ENCODE results near the gene DTNBP1.

The DTNBP1 gene

GRCh38 chr6:15491255-15491985 is 171.4 kb downstream of the DTNBP1 start:
- H3K9me3 ChIP-seq (ENCODE audit: control insufficient read depth in 2 of 2, low read length in 2 of 2), result no peaks in the 10 kb centered on the region
- H3K36me3 ChIP-seq (ENCODE audit: control insufficient read depth in 2 of 2, insufficient read depth in 2 of 2, low read length in 2 of 2), result peaks cover 21 to 28% of the 10 kb centered on the region in 2 donors
- no peak overlapping the region for H3K9ac ChIP-seq (ENCODE audit: low read depth in 1 of 2, low read length in 2 of 2)
- H3K27me3 ChIP-seq (ENCODE audit: control insufficient read depth in 2 of 2, insufficient read depth in 2 of 2, low read length in 2 of 2), result no peaks in the 10 kb centered on the region
- no peaks in the 10 kb centered on the region for H3K4me1 ChIP-seq (ENCODE audit: control insufficient read depth in 2 of 2, insufficient read depth in 2 of 2, low read length in 2 of 2)
- H3K4me3 ChIP-seq (ENCODE audit: low read length in 2 of 2), result no peak overlapping the region
- no peak overlapping the region for H3K27ac ChIP-seq (ENCODE audit: low read depth in 2 of 2, low read length in 2 of 2)

GRCh38 chr6:15490242-15491100 is 172.4 kb downstream of the DTNBP1 start:
- Histone ChIP-seq H3K9ac (ENCODE audit: low read depth in 1 of 2, low read length in 2 of 2) (no peak overlapping the region), H3K27me3 (ENCODE audit: control insufficient read depth in 2 of 2, insufficient read depth in 2 of 2, low read length in 2 of 2) (no peaks in the 10 kb centered on the region), H3K4me3 (ENCODE audit: low read length in 2 of 2) (no peak overlapping the region), H3K36me3 (ENCODE audit: control insufficient read depth in 2 of 2, insufficient read depth in 2 of 2, low read length in 2 of 2) (peaks cover 17 to 22% of the 10 kb centered on the region in 2 donors), H3K27ac (ENCODE audit: low read depth in 2 of 2, low read length in 2 of 2) (no peak overlapping the region), H3K9me3 (ENCODE audit: control insufficient read depth in 2 of 2, low read length in 2 of 2) (no peaks in the 10 kb centered on the region), H3K4me1 (ENCODE audit: control insufficient read depth in 2 of 2, insufficient read depth in 2 of 2, low read length in 2 of 2) (no peaks in the 10 kb centered on the region)

- Histone ChIP-seq H3K9ac (ENCODE audit: low read depth in 1 of 2, low read length in 2 of 2) (no peak overlapping the region), H3K4me3 (ENCODE audit: low read length in 2 of 2) (no peak overlapping the region), H3K27me3 (ENCODE audit: control insufficient read depth in 2 of 2, insufficient read depth in 2 of 2, low read length in 2 of 2) (no peaks in the 10 kb centered on the region), H3K27ac (ENCODE audit: low read depth in 2 of 2, low read length in 2 of 2) (no peak overlapping the region), H3K36me3 (ENCODE audit: control insufficient read depth in 2 of 2, insufficient read depth in 2 of 2, low read length in 2 of 2) (peaks cover 17 to 22% of the 10 kb centered on the region in 2 donors), H3K4me1 (ENCODE audit: control insufficient read depth in 2 of 2, insufficient read depth in 2 of 2, low read length in 2 of 2) (no peaks in the 10 kb centered on the region), H3K9me3 (ENCODE audit: control insufficient read depth in 2 of 2, low read length in 2 of 2) (no peaks in the 10 kb centered on the region)
Measured at GRCh38 chr6:15489261-15489962, 173.4 kb downstream of the DTNBP1 start.

GRCh38 chr6:15487262-15487661 is 175.6 kb downstream of the DTNBP1 start:
- Histone ChIP-seq H3K36me3 (ENCODE audit: control insufficient read depth in 2 of 2, insufficient read depth in 2 of 2, low read length in 2 of 2) (peaks cover 17 to 22% of the 10 kb centered on the region in 2 donors), H3K9me3 (ENCODE audit: control insufficient read depth in 2 of 2, low read length in 2 of 2) (no peaks in the 10 kb centered on the region), H3K27me3 (ENCODE audit: control insufficient read depth in 2 of 2, insufficient read depth in 2 of 2, low read length in 2 of 2) (no peaks in the 10 kb centered on the region), H3K4me1 (ENCODE audit: control insufficient read depth in 2 of 2, insufficient read depth in 2 of 2, low read length in 2 of 2) (no peaks in the 10 kb centered on the region), H3K9ac (ENCODE audit: low read depth in 1 of 2, low read length in 2 of 2) (no peak overlapping the region), H3K27ac (ENCODE audit: low read depth in 2 of 2, low read length in 2 of 2) (no peak overlapping the region), H3K4me3 (ENCODE audit: low read length in 2 of 2) (no peak overlapping the region)

- H3K4me3 ChIP-seq (ENCODE audit: low read length in 2 of 2), result no peak overlapping the region
- H3K4me1 ChIP-seq (ENCODE audit: control insufficient read depth in 2 of 2, insufficient read depth in 2 of 2, low read length in 2 of 2), result no peaks in the 10 kb centered on the region
- peaks cover 17 to 22% of the 10 kb centered on the region in 2 donors for H3K36me3 ChIP-seq (ENCODE audit: control insufficient read depth in 2 of 2, insufficient read depth in 2 of 2, low read length in 2 of 2)
- no peaks in the 10 kb centered on the region for H3K9me3 ChIP-seq (ENCODE audit: control insufficient read depth in 2 of 2, low read length in 2 of 2)
- no peaks in the 10 kb centered on the region for H3K27me3 ChIP-seq (ENCODE audit: control insufficient read depth in 2 of 2, insufficient read depth in 2 of 2, low read length in 2 of 2)
- no peak overlapping the region for H3K9ac ChIP-seq (ENCODE audit: low read depth in 1 of 2, low read length in 2 of 2)
- no peak overlapping the region for H3K27ac ChIP-seq (ENCODE audit: low read depth in 2 of 2, low read length in 2 of 2)
Measured at GRCh38 chr6:15485936-15486335, 176.9 kb downstream of the DTNBP1 start.

GRCh38 chr6:15484821-15485220 is 178.0 kb downstream of the DTNBP1 start:
- H3K27me3 ChIP-seq (ENCODE audit: control insufficient read depth in 2 of 2, insufficient read depth in 2 of 2, low read length in 2 of 2), result no peaks in the 10 kb centered on the region
- no peaks in the 10 kb centered on the region for H3K9me3 ChIP-seq (ENCODE audit: control insufficient read depth in 2 of 2, low read length in 2 of 2)
- no peaks in the 10 kb centered on the region for H3K4me1 ChIP-seq (ENCODE audit: control insufficient read depth in 2 of 2, insufficient read depth in 2 of 2, low read length in 2 of 2)
- H3K36me3 ChIP-seq (ENCODE audit: control insufficient read depth in 2 of 2, insufficient read depth in 2 of 2, low read length in 2 of 2), result peaks cover 17% of the 10 kb centered on the region in 2 donors
- no peak overlapping the region for H3K27ac ChIP-seq (ENCODE audit: low read depth in 2 of 2, low read length in 2 of 2)
- H3K4me3 ChIP-seq (ENCODE audit: low read length in 2 of 2), result no peak overlapping the region
- H3K9ac ChIP-seq (ENCODE audit: low read depth in 1 of 2, low read length in 2 of 2), result no peak overlapping the region

GRCh38 chr6:15484140-15484539 is 178.7 kb downstream of the DTNBP1 start:
- Histone ChIP-seq H3K4me3 (ENCODE audit: low read length in 2 of 2) (no peak overlapping the region), H3K27ac (ENCODE audit: low read depth in 2 of 2, low read length in 2 of 2) (no peak overlapping the region), H3K9me3 (ENCODE audit: control insufficient read depth in 2 of 2, low read length in 2 of 2) (no peaks in the 10 kb centered on the region), H3K27me3 (ENCODE audit: control insufficient read depth in 2 of 2, insufficient read depth in 2 of 2, low read length in 2 of 2) (no peaks in the 10 kb centered on the region), H3K36me3 (ENCODE audit: control insufficient read depth in 2 of 2, insufficient read depth in 2 of 2, low read length in 2 of 2) (peaks cover 14 to 17% of the 10 kb centered on the region in 2 donors), H3K9ac (ENCODE audit: low read depth in 1 of 2, low read length in 2 of 2) (no peak overlapping the region), H3K4me1 (ENCODE audit: control insufficient read depth in 2 of 2, insufficient read depth in 2 of 2, low read length in 2 of 2) (no peaks in the 10 kb centered on the region)

GRCh38 chr6:15483060-15483459 is 179.8 kb downstream of the DTNBP1 start:
- H3K27ac ChIP-seq (ENCODE audit: low read depth in 2 of 2, low read length in 2 of 2), result no peak overlapping the region
- no peaks in the 10 kb centered on the region for H3K9me3 ChIP-seq (ENCODE audit: control insufficient read depth in 2 of 2, low read length in 2 of 2)
- no peak overlapping the region for H3K4me3 ChIP-seq (ENCODE audit: low read length in 2 of 2)
- no peaks in the 10 kb centered on the region for H3K27me3 ChIP-seq (ENCODE audit: control insufficient read depth in 2 of 2, insufficient read depth in 2 of 2, low read length in 2 of 2)
- H3K36me3 ChIP-seq (ENCODE audit: control insufficient read depth in 2 of 2, insufficient read depth in 2 of 2, low read length in 2 of 2), result peaks cover 3 to 8% of the 10 kb centered on the region in 2 donors
- H3K4me1 ChIP-seq (ENCODE audit: control insufficient read depth in 2 of 2, insufficient read depth in 2 of 2, low read length in 2 of 2), result no peaks in the 10 kb centered on the region
- no peak overlapping the region for H3K9ac ChIP-seq (ENCODE audit: low read depth in 1 of 2, low read length in 2 of 2)

- H3K27ac ChIP-seq (ENCODE audit: low read depth in 2 of 2, low read length in 2 of 2), result no peak overlapping the region
- no peaks in the 10 kb centered on the region for H3K9me3 ChIP-seq (ENCODE audit: control insufficient read depth in 2 of 2, low read length in 2 of 2)
- H3K27me3 ChIP-seq (ENCODE audit: control insufficient read depth in 2 of 2, insufficient read depth in 2 of 2, low read length in 2 of 2), result no peaks in the 10 kb centered on the region
- H3K4me1 ChIP-seq (ENCODE audit: control insufficient read depth in 2 of 2, insufficient read depth in 2 of 2, low read length in 2 of 2), result no peaks in the 10 kb centered on the region
- H3K9ac ChIP-seq (ENCODE audit: low read depth in 1 of 2, low read length in 2 of 2), result no peak overlapping the region
- H3K4me3 ChIP-seq (ENCODE audit: low read length in 2 of 2), result no peak overlapping the region
- no peaks in the 10 kb centered on the region for H3K36me3 ChIP-seq (ENCODE audit: control insufficient read depth in 2 of 2, insufficient read depth in 2 of 2, low read length in 2 of 2)
Measured at GRCh38 chr6:15481390-15482291, 181.2 kb downstream of the DTNBP1 start.

Data from mucosa of rectum (tissue), 2 donors.